HG03439 (cell line): Measurements from ENCODE around the gene BAG3.
"Not testable (repeated sequence)": the region's sequence is repeated elsewhere in the genome, so short reads cannot be mapped to it uniquely, and the experiment has no call there.

Source experiments
- ATAC-seq: cut with Tn5 transposase; IDR thresholded peaks from one replicate; pipeline ENCODE4 v1.9.1; 2021; ENCODE audit warnings: mild to moderate bottlenecking, moderate library complexity; ENCODE audit not compliant: unreplicated experiment

The BAG3 gene

GRCh38 chr10:119689016-119689580, 37.9 kb downstream of the BAG3 start:
- no peak for ATAC-seq

GRCh38 chr10:119691726-119692125, 40.5 kb downstream of the BAG3 start:
- ATAC-seq = no peak

GRCh38 chr10:119693262-119693957, 42.2 kb downstream of the BAG3 start:
- ATAC-seq = no peak

- ATAC-seq = no peak
Observed at GRCh38 chr10:119694608-119695007, 43.4 kb downstream of the BAG3 start.

- peak; percentile 54 for ATAC-seq
Observed at GRCh38 chr10:119700321-119700954, 49.3 kb downstream of the BAG3 start.

GRCh38 chr10:119701861-119702260, 50.7 kb downstream of the BAG3 start:
- no peak for ATAC-seq

- ATAC-seq = no peak
Observed at GRCh38 chr10:119702583-119702982, 51.4 kb downstream of the BAG3 start.

GRCh38 chr10:119703903-119704508, 52.8 kb downstream of the BAG3 start:
- no peak for ATAC-seq

- peak; percentile 46 for ATAC-seq
Observed at GRCh38 chr10:119705434-119705831, 54.3 kb downstream of the BAG3 start.

- ATAC-seq = no peak
Observed at GRCh38 chr10:119706521-119707278, 55.5 kb downstream of the BAG3 start.

- not testable (repeated sequence) for ATAC-seq
Observed at GRCh38 chr10:119707331-119707730, 56.2 kb downstream of the BAG3 start.

- not testable (repeated sequence) for ATAC-seq
Observed at GRCh38 chr10:119710935-119711334, 59.8 kb downstream of the BAG3 start.

GRCh38 chr10:119713744-119714483, 62.7 kb downstream of the BAG3 start:
- ATAC-seq = no peak

GRCh38 chr10:119714484-119714816, 63.3 kb downstream of the BAG3 start:
- no peak for ATAC-seq

GRCh38 chr10:119715628-119716505, 64.7 kb downstream of the BAG3 start:
- ATAC-seq = no peak

GRCh38 chr10:119723161-119723560, 72.0 kb downstream of the BAG3 start:
- no peak for ATAC-seq

GRCh38 chr10:119723624-119724023, 72.4 kb downstream of the BAG3 start:
- no peak for ATAC-seq

- peak; percentile 12 for ATAC-seq
Observed at GRCh38 chr10:119724593-119725516, 73.7 kb downstream of the BAG3 start.

GRCh38 chr10:119725517-119725827, 74.3 kb downstream of the BAG3 start:
- no peak for ATAC-seq
